Osteocyte (in vitro differentiated cells): ENCODE data around the gene SLC10A4. TPM values are rescaled to one million over a fixed set of nuclear protein-coding genes. Genes with fewer than 3 reads are reported as not detected.

Experiments used
- DNase-seq: peaks from one replicate; pipeline ENCODE4 v3.0.0; 2021; ENCODE audit warnings: mixed read lengths; ENCODE audit not compliant: unreplicated experiment; ENCODE audit errors: extremely low spot score
- H3K27ac Mint-ChIP-seq: one replicate; pipeline ENCODE4 v1.8.0; 2021; ENCODE audit warnings: mild to moderate bottlenecking, mixed read lengths; ENCODE audit not compliant: unreplicated experiment
- H3K27me3 Mint-ChIP-seq: one replicate; pipeline ENCODE4 v1.8.0; 2021; ENCODE audit warnings: mixed read lengths; ENCODE audit not compliant: unreplicated experiment
- H3K36me3 Mint-ChIP-seq: one replicate; pipeline ENCODE4 v1.8.0; 2021; ENCODE audit warnings: mixed read lengths; ENCODE audit not compliant: unreplicated experiment
- H3K4me1 Mint-ChIP-seq: one replicate; pipeline ENCODE4 v1.8.0; 2021; ENCODE audit warnings: mixed read lengths; ENCODE audit not compliant: unreplicated experiment
- H3K4me3 Mint-ChIP-seq: one replicate; pipeline ENCODE4 v1.8.0; 2021; ENCODE audit warnings: mild to moderate bottlenecking, moderate library complexity, mixed read lengths; ENCODE audit not compliant: unreplicated experiment
- H3K9me3 Mint-ChIP-seq: one replicate; pipeline ENCODE4 v1.8.0; 2021; ENCODE audit warnings: mixed read lengths; ENCODE audit not compliant: unreplicated experiment
- CTCF ChIP-seq: fragments of 200-600 bp; sonication (generic); IDR thresholded peaks from 2 replicates; pipeline ENCODE4 v1.5.0; 2021; ENCODE audit warnings: antibody characterized with exemption, mild to moderate bottlenecking, moderate library complexity
- total RNA-seq: library from RNA; stranded (reverse); gene quantifications from 2 replicates; pipeline ENCODE4 v1.2.1, GENCODE V29; 2021

The SLC10A4 gene
- total RNA-seq, 1 donor from 2014 or later = not detected

DNA sequence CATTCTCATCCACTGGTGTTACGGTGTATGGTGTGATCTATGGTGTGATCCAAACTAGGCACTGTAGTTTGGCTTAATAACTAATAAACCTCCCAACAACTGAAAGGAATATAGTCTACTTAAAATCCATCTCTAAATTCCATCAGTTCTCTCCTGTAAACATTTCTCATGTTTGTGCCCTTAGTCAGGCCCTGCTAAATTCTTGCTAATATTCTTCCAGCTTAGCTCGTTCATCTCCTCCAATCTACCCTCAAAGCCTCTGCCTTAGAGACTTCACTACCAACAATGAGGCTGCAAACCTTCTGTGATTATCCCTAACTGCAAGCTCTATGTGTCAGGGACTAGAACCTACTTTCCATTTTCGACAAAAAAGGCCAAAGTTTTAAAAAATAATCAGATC, 35.0 kb downstream of the SLC10A4 start:
- H3K9me3 Mint-ChIP-seq = no peaks in the 10 kb centered on the region
- H3K36me3 Mint-ChIP-seq = peaks cover 51% of the 10 kb centered on the region
- no peaks in the 10 kb centered on the region for H3K27me3 Mint-ChIP-seq
- no peak overlapping the region for H3K27ac Mint-ChIP-seq
- no peak overlapping the region for H3K4me3 Mint-ChIP-seq
- H3K4me1 Mint-ChIP-seq = no peaks in the 10 kb centered on the region
- no peak for DNase-seq
- no peak for TF ChIP-seq CTCF

GRCh38 chr4:48526406-48526805, 43.3 kb downstream of the SLC10A4 start:
- no peak overlapping the region for H3K4me3 Mint-ChIP-seq
- peaks cover 57% of the 10 kb centered on the region for H3K36me3 Mint-ChIP-seq
- no peak for DNase-seq
- no peaks in the 10 kb centered on the region for H3K4me1 Mint-ChIP-seq
- TF ChIP-seq CTCF = no peak
- no peak overlapping the region for H3K27ac Mint-ChIP-seq
- no peaks in the 10 kb centered on the region for H3K27me3 Mint-ChIP-seq
- no peaks in the 10 kb centered on the region for H3K9me3 Mint-ChIP-seq

GRCh38 chr4:48538358-48538757, 55.2 kb downstream of the SLC10A4 start:
- no peak overlapping the region for H3K4me3 Mint-ChIP-seq
- TF ChIP-seq CTCF = no peak
- H3K36me3 Mint-ChIP-seq = peaks cover 47% of the 10 kb centered on the region
- no peak for DNase-seq
- no peaks in the 10 kb centered on the region for H3K9me3 Mint-ChIP-seq
- no peak overlapping the region for H3K27ac Mint-ChIP-seq
- peaks cover 2% of the 10 kb centered on the region for H3K4me1 Mint-ChIP-seq
- H3K27me3 Mint-ChIP-seq = no peaks in the 10 kb centered on the region

Other genes starting within 250 kb of the SLC10A4 start
- 0.13 TPM in 1 of 2 replicates, not detected in the other for gene TEC, start 213.5 kb upstream of the SLC10A4 start, total RNA-seq
- 70.1 and 82.7 TPM in 2 replicates for gene SLAIN2, start 141.8 kb upstream of the SLC10A4 start, total RNA-seq
- not detected in 2 replicates for gene ZAR1, start 6.9 kb downstream of the SLC10A4 start, total RNA-seq